GM19438 (cell line): ENCODE data around the gene MZB1.

Experiments
- ATAC-seq: cut with Tn5 transposase; IDR thresholded peaks from one replicate; pipeline ENCODE4 v1.9.1; 2021; ENCODE audit warnings: low read depth; ENCODE audit not compliant: unreplicated experiment

MZB1 gene

DNA sequence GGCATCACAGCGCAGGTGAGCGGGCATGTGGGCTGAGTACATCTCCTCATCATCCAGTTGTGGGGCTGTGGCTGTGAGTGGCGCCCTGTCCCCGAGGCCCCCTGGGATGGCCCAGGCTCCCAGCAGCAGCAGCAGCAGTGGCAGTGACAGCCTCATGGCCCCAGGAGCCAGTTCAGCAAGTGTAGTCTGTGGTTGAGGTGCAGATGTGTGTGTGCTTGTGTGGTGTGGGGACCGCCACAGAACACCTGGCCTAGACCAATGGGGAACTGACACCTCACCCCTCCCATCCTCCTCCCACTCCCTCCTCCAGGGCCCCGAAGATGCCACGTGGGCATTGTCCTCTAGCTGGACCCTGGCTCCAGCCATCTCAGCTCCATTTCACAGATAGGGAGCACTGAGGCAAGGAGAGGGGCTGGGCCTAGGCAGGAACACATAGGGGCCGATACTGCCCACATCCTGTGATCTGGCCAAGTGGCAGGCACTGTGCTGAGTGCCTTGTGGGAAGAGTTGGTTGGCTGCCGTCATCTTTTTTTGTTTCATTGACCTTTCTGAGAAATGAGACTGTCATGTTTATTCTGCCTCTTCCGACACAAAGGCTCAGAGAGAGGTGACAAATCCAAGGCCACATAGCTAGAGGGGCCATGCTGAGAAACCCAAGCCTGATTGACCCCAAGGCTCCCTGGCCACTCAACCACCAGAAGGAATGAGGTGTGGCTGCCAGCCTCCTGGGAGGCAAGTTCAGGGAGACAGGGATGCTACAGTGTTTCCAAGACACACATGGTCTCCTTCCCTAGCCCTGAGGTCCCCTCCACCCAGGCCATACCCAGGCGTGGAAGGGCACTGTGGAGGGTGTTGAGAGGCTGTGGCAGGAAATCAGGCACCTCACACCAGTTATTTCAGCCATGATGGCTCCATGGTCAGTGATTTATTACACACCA, at the start of gene MZB1:
Gene MZB1, minus strand, starts transcription at position 213 of the 938 bp plus-strand sequence. Its CDS starts 57 bp downstream, at position 156.
- peak; percentile 25 for ATAC-seq

DNA sequence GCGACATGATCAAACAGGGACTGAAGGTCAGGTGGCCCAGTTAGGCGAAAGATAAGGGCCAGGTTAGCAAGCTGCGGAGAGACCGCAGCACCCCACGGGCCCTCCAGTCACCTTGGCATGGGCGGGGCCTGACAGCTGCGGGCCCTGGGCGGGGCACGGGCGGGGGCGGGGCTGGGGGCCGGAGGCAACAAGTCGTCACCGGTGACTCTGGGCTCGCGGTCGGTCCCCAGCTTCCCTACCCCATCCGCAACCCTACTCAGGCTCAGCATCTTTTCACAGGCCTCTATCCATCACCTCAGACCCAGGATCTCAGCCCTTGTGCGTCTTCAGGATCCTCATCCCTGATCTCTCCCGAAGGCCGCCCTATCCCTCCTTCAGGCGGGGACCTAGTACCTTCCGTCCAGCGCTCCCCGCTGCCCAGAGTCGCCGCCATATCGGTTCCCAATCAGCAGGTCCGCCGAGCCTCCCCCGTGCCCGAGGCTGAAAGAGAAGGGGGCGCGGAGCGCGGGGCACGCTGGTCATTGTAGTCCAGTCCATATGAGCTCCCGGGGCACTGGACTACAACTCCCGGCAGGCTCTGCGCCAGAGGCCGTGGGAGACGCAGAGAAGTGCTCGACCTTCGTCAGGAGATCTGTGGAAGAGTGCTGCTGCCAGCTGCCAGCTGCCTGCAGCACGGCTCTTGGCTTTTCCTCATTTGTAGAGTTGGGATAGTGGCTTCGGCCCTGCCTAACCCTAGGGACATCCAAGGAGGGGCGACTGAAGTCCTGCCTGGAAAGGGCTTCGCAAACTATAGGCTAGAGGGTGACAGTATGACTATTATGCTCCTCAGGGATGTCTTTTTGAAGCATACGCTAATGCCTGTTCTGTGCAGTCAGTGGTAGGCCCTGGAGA, 49.5 kb upstream of the MZB1 start, which contains the start of gene DNAJC18:
Gene DNAJC18, minus strand, starts transcription at position 513 of the 891 bp plus-strand sequence. Its CDS starts 80 bp downstream, at position 433.
- ATAC-seq, result peak; percentile 91

GRCh38 chr5:139438707-139439012, 48.9 kb upstream of the MZB1 start:
- ATAC-seq, result no peak

DNA sequence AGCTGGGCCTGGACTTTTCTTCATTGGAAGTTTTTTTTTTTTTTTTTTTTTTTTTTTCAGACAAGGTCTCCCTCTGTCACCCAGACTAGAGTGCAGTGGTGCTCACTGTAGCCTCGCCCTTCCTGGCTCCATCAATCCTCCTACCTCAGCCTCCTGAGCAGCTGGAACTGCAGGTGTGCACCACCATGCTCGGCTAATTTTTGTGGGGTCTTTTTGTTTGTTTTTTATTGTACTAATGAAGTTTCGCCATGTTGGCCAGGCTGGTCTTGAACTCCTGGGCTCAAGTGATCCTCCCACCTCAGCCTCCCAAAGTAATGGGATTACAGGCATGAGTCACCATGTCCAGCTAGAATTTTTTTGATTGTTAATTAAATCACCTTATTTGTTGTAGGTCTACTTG, 46.0 kb upstream of the MZB1 start:
- ATAC-seq, result no peak

- ATAC-seq, result no peak
Observed at GRCh38 chr5:139431706-139432105, 42.0 kb upstream of the MZB1 start.

DNA sequence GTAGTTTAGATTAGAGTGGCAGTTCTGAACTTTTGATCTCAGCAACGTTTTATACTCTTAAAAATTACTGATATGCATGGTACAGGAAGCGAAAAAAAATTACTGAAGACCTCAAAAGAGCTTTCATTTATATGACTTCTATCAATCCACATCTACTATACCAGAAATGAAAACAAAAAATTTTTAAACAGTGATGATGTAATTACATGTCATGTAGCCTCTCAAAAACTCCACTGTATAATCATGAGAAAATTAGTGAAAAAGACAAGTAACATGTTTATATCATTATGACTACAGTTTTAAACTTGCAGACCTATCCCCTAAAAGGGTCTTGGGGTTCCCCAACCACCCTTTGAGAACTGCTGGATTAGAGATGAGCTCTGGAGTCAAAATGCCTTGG, 40.3 kb upstream of the MZB1 start:
- no peak for ATAC-seq

DNA sequence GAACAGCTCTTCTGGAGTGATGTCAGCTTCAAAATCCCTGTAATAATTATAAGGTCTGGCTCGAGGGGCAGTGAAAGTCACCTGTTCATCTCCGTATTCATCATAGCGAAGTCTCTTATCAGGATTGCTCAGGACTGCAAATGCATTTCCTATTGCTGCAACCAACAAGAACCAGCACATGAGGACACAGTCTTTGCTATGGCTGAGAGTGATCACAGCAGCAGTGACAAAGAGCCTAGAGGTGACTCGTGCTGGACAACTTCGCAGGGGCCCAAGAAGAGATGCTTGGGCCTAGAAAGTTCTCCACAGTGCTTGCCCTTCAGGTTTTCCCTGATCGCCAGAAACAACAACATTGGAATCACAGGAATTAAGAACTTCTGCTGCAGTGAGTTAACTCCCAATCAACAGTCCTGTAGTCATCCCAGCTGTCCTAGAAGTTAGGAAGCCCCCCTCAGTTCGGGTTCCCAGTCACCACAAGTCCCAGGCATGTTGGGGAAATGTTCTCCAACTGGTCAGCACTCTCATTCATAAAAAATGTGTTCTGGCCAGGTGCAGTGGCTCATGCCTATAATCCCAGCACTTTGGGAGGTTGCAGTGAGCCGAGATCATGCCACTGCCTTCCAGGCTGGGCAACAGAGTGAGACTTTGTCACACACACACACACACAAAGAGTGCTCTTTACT, 36.6 kb upstream of the MZB1 start:
- ATAC-seq, result no peak

GRCh38 chr5:139425497-139425896, 35.8 kb upstream of the MZB1 start:
- no peak for ATAC-seq

- no peak for ATAC-seq
Observed at GRCh38 chr5:139422307-139422893, 32.7 kb upstream of the MZB1 start.

DNA sequence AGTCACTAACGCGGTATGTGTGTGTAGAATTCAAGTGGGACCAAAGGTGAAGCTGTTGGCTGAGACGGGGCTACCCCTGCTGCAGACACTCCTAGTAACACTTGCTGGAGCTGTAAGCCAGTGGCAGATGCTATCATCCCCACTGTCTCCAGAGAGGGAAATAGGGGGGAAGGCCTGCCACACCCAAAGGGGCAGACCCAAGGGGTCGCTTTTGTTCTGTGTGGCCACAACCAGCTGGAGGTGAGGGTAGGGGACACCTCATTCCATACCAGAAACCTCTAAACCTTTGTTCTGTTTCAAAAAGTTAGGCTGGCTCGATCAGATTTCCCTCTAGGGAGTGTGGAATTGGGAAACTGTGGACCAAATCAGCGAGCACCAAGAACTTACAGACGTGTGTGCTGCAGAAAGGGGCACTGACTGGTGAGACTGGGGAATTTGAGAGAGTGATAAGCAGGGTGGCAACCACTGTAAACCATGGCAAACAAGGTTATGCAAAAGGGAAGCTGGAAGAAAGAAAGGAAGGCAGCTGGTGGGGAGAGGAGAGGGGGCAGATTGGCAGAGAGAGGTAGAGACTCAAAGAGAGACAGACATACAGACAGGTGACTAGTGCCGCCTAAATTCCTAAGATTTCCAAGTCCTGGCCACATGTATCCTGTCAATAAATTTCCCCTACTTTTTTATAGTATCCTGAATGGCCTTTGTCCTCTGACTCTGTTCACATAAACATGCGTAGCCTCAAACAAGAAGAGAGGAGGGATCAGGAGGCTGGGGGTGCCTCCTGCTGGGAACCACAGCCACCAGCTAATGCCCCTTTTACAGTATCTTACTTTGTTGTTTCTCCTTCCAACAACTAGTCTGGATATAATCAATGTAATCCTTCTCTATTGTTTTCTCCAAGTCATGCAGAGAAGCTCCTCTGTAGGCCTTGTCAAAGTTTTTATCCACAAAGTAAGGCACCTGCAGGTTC, 29.8 kb upstream of the MZB1 start:
- no peak for ATAC-seq

DNA sequence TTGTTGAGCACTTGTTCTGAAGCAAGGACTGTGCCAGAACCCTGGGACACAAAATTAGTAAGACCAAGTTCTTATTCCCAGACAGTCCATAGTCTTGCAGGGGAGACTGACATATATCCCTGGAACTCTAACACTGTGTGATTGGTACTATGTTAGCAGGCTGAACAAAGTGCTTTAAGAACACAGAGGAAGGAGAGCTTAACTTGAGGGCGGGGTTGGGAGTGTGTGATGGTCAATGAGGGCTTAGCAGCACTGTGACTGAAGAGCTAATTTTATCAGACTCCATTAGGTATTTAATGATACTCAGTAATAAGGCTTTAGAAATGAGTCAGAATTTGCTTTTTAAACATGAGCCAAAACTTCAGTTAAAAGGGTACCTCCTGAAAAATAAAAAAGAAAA, 29.1 kb upstream of the MZB1 start:
- no peak for ATAC-seq

DNA sequence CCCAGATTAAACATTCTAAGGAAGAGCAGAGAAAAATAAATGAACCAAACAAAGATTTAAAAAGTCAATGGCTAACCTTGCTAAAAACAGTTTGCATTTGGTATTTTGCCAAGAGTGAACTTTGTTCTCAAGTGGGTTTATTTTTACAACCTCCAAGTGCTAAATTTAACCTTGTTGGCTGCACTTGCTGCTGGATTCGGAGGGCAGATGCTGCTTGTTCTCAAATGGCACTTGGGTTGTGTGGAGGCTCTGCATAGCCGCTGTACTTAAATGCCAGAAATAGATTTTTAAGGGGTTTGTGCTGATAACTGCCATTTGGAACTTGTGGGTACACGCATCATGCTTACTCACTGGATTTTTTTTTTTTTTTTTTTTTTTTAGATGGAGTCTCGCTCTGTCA, 27.5 kb upstream of the MZB1 start:
- ATAC-seq, result no peak

DNA sequence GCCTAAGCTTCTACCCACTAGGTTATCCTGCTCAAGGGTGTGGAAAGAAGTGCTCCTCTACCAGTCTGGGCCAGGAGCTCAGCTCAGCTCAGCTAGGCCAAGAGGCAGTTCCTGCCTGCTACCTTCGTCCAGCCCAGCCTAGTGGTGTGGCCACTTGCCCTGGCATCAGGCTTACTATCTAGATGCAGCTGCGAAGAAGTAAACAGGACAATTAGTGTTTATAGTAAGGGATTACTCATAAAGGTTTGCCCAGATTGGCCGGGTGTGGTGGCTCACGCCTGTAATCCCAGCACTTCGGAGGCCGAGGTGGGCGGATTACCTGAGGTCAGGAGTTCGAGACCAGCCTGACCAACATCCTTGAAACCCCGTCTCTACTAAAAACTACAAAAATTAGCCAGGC, 26.9 kb upstream of the MZB1 start:
- ATAC-seq, result no peak

GRCh38 chr5:139415869-139416268, 26.2 kb upstream of the MZB1 start:
- ATAC-seq, result no peak

GRCh38 chr5:139415221-139415861, 25.6 kb upstream of the MZB1 start:
- no peak for ATAC-seq

- ATAC-seq, result no peak
Observed at GRCh38 chr5:139414581-139415130, 24.9 kb upstream of the MZB1 start.

DNA sequence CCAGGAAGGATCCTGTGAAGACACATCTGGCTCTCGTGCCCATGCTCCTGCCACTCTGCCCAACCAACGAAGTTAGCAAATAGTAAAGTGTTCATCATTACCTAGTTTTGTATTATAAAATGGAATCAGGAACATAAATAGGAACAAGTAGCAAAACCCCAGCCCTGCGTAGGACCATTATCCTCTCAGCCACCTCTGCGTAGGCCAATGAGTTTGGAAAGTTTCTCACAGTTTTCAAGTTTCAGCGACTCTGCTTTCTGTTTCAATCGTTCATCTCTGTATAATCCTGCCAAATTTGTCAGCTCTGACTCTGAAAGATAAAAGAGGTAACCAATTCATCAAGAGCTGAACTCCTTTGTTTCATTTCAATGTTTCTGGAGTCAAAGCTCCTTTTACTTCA, 24.2 kb upstream of the MZB1 start:
- no peak for ATAC-seq

GRCh38 chr5:139413153-139413552, 23.4 kb upstream of the MZB1 start:
- ATAC-seq, result no peak
